ENCODE results near the gene HPCA. TPM values are rescaled to one million over a fixed set of nuclear protein-coding genes. Genes with fewer than 3 reads are reported as not detected.

HPCA gene
- total and polyA plus RNA-seq, 2 of the 4 experiments (the other 2 are of a cell fraction), result 0.22 TPM; not detected in 1

- WGBS, 2 experiments (ENCODE audit: extremely low coverage in 2 of 2, insufficient read length in 1 of 2), result 0% methylated on average over 1 of the region's 2 CpGs; no CpG with 5 or more reads in 1 of the 2 experiments
- Histone ChIP-seq H4K91ac (ENCODE audit: insufficient read depth, low read depth, low read length) (no peak overlapping the region), H4K5ac (ENCODE audit: low read depth, low read length) (no peak overlapping the region), H3K9me1 (ENCODE audit: insufficient read depth, low read length) (no peaks in the 10 kb centered on the region), H3K23ac (ENCODE audit: low read depth, low read length) (no peak overlapping the region), H3K4ac (ENCODE audit: low read depth, low read length) (no peak overlapping the region), H3K14ac (replicated peaks; ENCODE audit: low read depth, low read length) (no peak overlapping the region), H3K27ac (ENCODE audit: insufficient read depth, low read length) (no peak overlapping the region), H3K9me3 (ENCODE audit: control insufficient read depth, insufficient read depth, low read length) (no peaks in the 10 kb centered on the region), H3K56ac (ENCODE audit: extremely low read depth, insufficient read depth, low read length) (no peak overlapping the region), H2BK5ac (ENCODE audit: low read depth, low read length, poor library complexity, severe bottlenecking) (no peak overlapping the region), H3K4me2 (ENCODE audit: low read depth, low read length) (no peak overlapping the region), H3K36me3 (ENCODE audit: control insufficient read depth, insufficient read depth, low read length) (no peaks in the 10 kb centered on the region), H4K8ac (ENCODE audit: low read depth in 2 of 2, low read length in 2 of 2) (no peak overlapping the region), H3K4me3 (ENCODE audit: insufficient read depth, low read depth, low read length) (no peak overlapping the region), H2BK20ac (ENCODE audit: low read depth, low read length) (no peak overlapping the region), H3K9ac (ENCODE audit: low read depth, low read length) (no peak overlapping the region), H3K18ac (ENCODE audit: low read depth, low read length) (no peak overlapping the region), H2AK5ac (ENCODE audit: low read depth, low read length) (no peak overlapping the region), H3K4me1 (ENCODE audit: control insufficient read depth, insufficient read depth, low read length) (0 out of 2 replicates have a peak, but pooled peaks cover 2% of the 10 kb centered on the region), H2BK120ac (ENCODE audit: low read depth, low read length) (no peak overlapping the region), H2AFZ (replicated peaks; ENCODE audit: low read length, poor library complexity) (no peak overlapping the region), H3K79me1 (ENCODE audit: low read depth in 1 of 2, low read length in 2 of 2) (no peaks in the 10 kb centered on the region), H3K27me3 (ENCODE audit: control insufficient read depth, insufficient read depth, low read length) (peaks cover 2% of the 10 kb centered on the region), H4K20me1 (ENCODE audit: insufficient read depth, low read length) (no peaks in the 10 kb centered on the region), H2AK9ac (replicated peaks; ENCODE audit: low read depth, low read length, poor library complexity) (no peak overlapping the region), H2BK15ac (ENCODE audit: low read depth, low read length) (no peak overlapping the region)
- TF ChIP-seq RCOR1 (IDR thresholded peaks at IDR 0.05; ENCODE audit: insufficient replicate concordance, low read length), result no peak
- TF ChIP-seq FOS (IDR thresholded peaks at IDR 0.05; ENCODE audit: low read depth, low read length), result no peak
- no peak for TF ChIP-seq MAZ (IDR thresholded peaks at IDR 0.05; ENCODE audit: borderline replicate concordance, low read depth, low read length)
- no peak for TF ChIP-seq USF2 (IDR thresholded peaks at IDR 0.05; ENCODE audit: low read depth, low read length)
- TF ChIP-seq SMC3 (IDR thresholded peaks at IDR 0.05; ENCODE audit: low read depth, low read length), result no peak
- TF ChIP-seq CEBPB (IDR thresholded peaks at IDR 0.05; ENCODE audit: low read depth, low read length), result no peak
- no peak for TF ChIP-seq NFE2L2 (IDR thresholded peaks at IDR 0.05; ENCODE audit: low read depth, low read length)
- TF ChIP-seq MXI1 (IDR thresholded peaks at IDR 0.05; ENCODE audit: borderline replicate concordance, low read depth, low read length), result no peak
- TF ChIP-seq RAD21 (IDR thresholded peaks at IDR 0.05; ENCODE audit: low read length), result no peak
- ATAC-seq (ENCODE audit: low read depth) (no peak), DNase-seq (no peak)
- in situ Hi-C loops (cut with MboI; ENCODE audit: low sequenced_read_pairs) (no loop called here), intact Hi-C loops (cut with micrococcal nuclease) (no loop called here), dilution Hi-C loops (cut with HindIII; ENCODE audit: low sequenced_read_pairs, unreplicated experiment) (no loop called here)
- CTCF ChIA-PET, result no interaction called here
- POLR2A ChIA-PET (ENCODE audit: unreplicated experiment), result no interaction called here
- no TSS peak for BruUV-seq (replicated peaks)
Observed at GRCh38 chr1:32929366-32929765, 43.1 kb downstream of the HPCA start.

All from IMR-90 (cell line).